GM12878 (cell line): ENCODE results near the gene AIG1.

Experiments
- EZH2 ChIP-seq: IDR thresholded peaks from 2 replicates; pipeline ENCODE4 v1.6.1; 2012; ENCODE audit warnings: low read depth, mild to moderate bottlenecking, control low read depth, inconsistent platforms, low read length, borderline replicate concordance; ENCODE audit not compliant: control insufficient read depth
- FOXM1 ChIP-seq: IDR thresholded peaks from 2 replicates; pipeline ENCODE4 v1.6.1; 2012; ENCODE audit warnings: low read depth, mild to moderate bottlenecking, inconsistent platforms, low read length, moderate library complexity
- MXI1 ChIP-seq: fragments of 150-350 bp; IDR thresholded peaks from 2 replicates; pipeline ENCODE4 v1.6.1; 2011; ENCODE audit warnings: low read depth, mild to moderate bottlenecking, inconsistent platforms, low read length, improper control_type of control experiment
- MYC ChIP-seq: IDR thresholded peaks from 2 replicates; pipeline ENCODE4 v1.6.1; 2011; ENCODE audit warnings: mild to moderate bottlenecking, low read length, moderate library complexity, inconsistent platforms; ENCODE audit not compliant: insufficient read depth, insufficient replicate concordance, insufficient read length, severe bottlenecking
- RAD21 ChIP-seq: IDR thresholded peaks from 2 replicates; pipeline ENCODE4 v1.6.1; 2011; ENCODE audit warnings: mild to moderate bottlenecking, low read depth, low read length, moderate library complexity; ENCODE audit not compliant: insufficient read depth
- RFX5 ChIP-seq: IDR thresholded peaks from 2 replicates; pipeline ENCODE4 v1.6.1; 2011; ENCODE audit warnings: low read depth, low read length, improper control_type of control experiment
- STAT1 ChIP-seq: fragments of 450-650 bp; conservative IDR thresholded peaks from 2 replicates; pipeline ENCODE4 v1.6.1; 2014; ENCODE audit warnings: antibody characterized with exemption, mild to moderate bottlenecking

GRCh38 chr6:143064271-143064670 is 3.6 kb downstream of the AIG1 start:
- TF ChIP-seq RFX5 (no peak), STAT1 (no peak), RAD21 (no peak), FOXM1 (no peak), MYC (no peak), EZH2 (no peak), MXI1 (no peak)
